Measurements from ENCODE around the gene CST3.
"Not testable (repeated sequence)": the region's sequence is repeated elsewhere in the genome, so short reads cannot be mapped to it uniquely, and the experiment has no call there.

Gene CST3

GRCh38 chr20:23643659-23644058, 5.9 kb upstream of the CST3 start:
- DNase-seq (ENCODE audit: low read depth, low spot score) = no peak
- Histone ChIP-seq H3K27ac (ENCODE audit: low read length) (no peak overlapping the region), H3K4me1 (ENCODE audit: control insufficient read depth, insufficient read depth, low read length) (no peaks in the 10 kb centered on the region; the same call in 1 of the 2 replicates), H3K4me3 (ENCODE audit: low read length) (no peak overlapping the region), H3K9me3 (ENCODE audit: control insufficient read depth, insufficient read depth, low read length) (no peaks in the 10 kb centered on the region), H3K27me3 (ENCODE audit: control insufficient read depth, insufficient read depth, low read length) (no peaks in the 10 kb centered on the region), H3K36me3 (ENCODE audit: control insufficient read depth, insufficient read depth, low read length) (no peaks in the 10 kb centered on the region)
- WGBS (ENCODE audit: insufficient coverage, insufficient read length) = no CpG with 5 or more reads among the region's 6 CpGs

GRCh38 chr20:23641936-23642751, 4.4 kb upstream of the CST3 start:
- WGBS (ENCODE audit: insufficient coverage, insufficient read length) = no CpG with 5 or more reads among the region's 12 CpGs
- Histone ChIP-seq H3K4me3 (ENCODE audit: low read length) (no peak overlapping the region), H3K4me1 (ENCODE audit: control insufficient read depth, insufficient read depth, low read length) (no peaks in the 10 kb centered on the region; the same call in 1 of the 2 replicates), H3K27ac (ENCODE audit: low read length) (no peak overlapping the region), H3K36me3 (ENCODE audit: control insufficient read depth, insufficient read depth, low read length) (no peaks in the 10 kb centered on the region), H3K27me3 (ENCODE audit: control insufficient read depth, insufficient read depth, low read length) (no peaks in the 10 kb centered on the region), H3K9me3 (ENCODE audit: control insufficient read depth, insufficient read depth, low read length) (no peaks in the 10 kb centered on the region)
- DNase-seq (ENCODE audit: low read depth, low spot score) = no peak

GRCh38 chr20:23640671-23641667, 3.2 kb upstream of the CST3 start:
- no peaks in the 10 kb centered on the region for H3K9me3 ChIP-seq (ENCODE audit: control insufficient read depth, insufficient read depth, low read length)

GRCh38 chr20:23640018-23640601, 2.4 kb upstream of the CST3 start:
- H3K27me3 ChIP-seq (ENCODE audit: control insufficient read depth, insufficient read depth, low read length) = no peaks in the 10 kb centered on the region
- H3K4me1 ChIP-seq (ENCODE audit: control insufficient read depth, insufficient read depth, low read length) = peaks cover 2% of the 10 kb centered on the region; the same call in 1 of the 2 replicates
- no peaks in the 10 kb centered on the region for H3K36me3 ChIP-seq (ENCODE audit: control insufficient read depth, insufficient read depth, low read length)
- DNase-seq (ENCODE audit: low read depth, low spot score) = no peak
- no peaks in the 10 kb centered on the region for H3K9me3 ChIP-seq (ENCODE audit: control insufficient read depth, insufficient read depth, low read length)
- H3K4me3 ChIP-seq (ENCODE audit: low read length) = no peak overlapping the region
- no CpG with 5 or more reads among the region's 8 CpGs for WGBS (ENCODE audit: insufficient coverage, insufficient read length)
- H3K27ac ChIP-seq (ENCODE audit: low read length) = no peak overlapping the region

More at GRCh38 chr20:23640671-23641667, 3.2 kb upstream of the CST3 start:
- no CpG with 5 or more reads among the region's 11 CpGs for WGBS (ENCODE audit: insufficient coverage, insufficient read length)
- H3K4me3 ChIP-seq (ENCODE audit: low read length) = no peak overlapping the region
- no peak overlapping the region for H3K27ac ChIP-seq (ENCODE audit: low read length)
- H3K27me3 ChIP-seq (ENCODE audit: control insufficient read depth, insufficient read depth, low read length) = no peaks in the 10 kb centered on the region
- no peaks in the 10 kb centered on the region for H3K36me3 ChIP-seq (ENCODE audit: control insufficient read depth, insufficient read depth, low read length)
- H3K4me1 ChIP-seq (ENCODE audit: control insufficient read depth, insufficient read depth, low read length) = peaks cover 2% of the 10 kb centered on the region; the same call in 1 of the 2 replicates
- no peak for DNase-seq (ENCODE audit: low read depth, low spot score)

- Histone ChIP-seq H3K9me3 (ENCODE audit: control insufficient read depth, insufficient read depth, low read length) (no peaks in the 10 kb centered on the region), H3K4me1 (ENCODE audit: control insufficient read depth, insufficient read depth, low read length) (peaks cover 2% of the 10 kb centered on the region; the same call in 1 of the 2 replicates), H3K4me3 (ENCODE audit: low read length) (no peak overlapping the region), H3K27ac (ENCODE audit: low read length) (no peak overlapping the region), H3K36me3 (ENCODE audit: control insufficient read depth, insufficient read depth, low read length) (no peaks in the 10 kb centered on the region), H3K27me3 (ENCODE audit: control insufficient read depth, insufficient read depth, low read length) (no peaks in the 10 kb centered on the region)
- no peak for DNase-seq (ENCODE audit: low read depth, low spot score)
- no CpG with 5 or more reads among the region's 8 CpGs for whole genome bisulfite sequencing (ENCODE audit: insufficient coverage, insufficient read length)
These were observed 1.8 kb upstream of the CST3 start for GRCh38 chr20:23639490-23639958.

GRCh38 chr20:23638309-23638708, 554 bp upstream of the CST3 start:
- peaks cover 2% of the 10 kb centered on the region; the same call in 1 of the 2 replicates for H3K4me1 ChIP-seq (ENCODE audit: control insufficient read depth, insufficient read depth, low read length)
- H3K4me3 ChIP-seq (ENCODE audit: low read length) = no peak overlapping the region
- no peak overlapping the region for H3K27ac ChIP-seq (ENCODE audit: low read length)
- no peaks in the 10 kb centered on the region for H3K9me3 ChIP-seq (ENCODE audit: control insufficient read depth, insufficient read depth, low read length)
- DNase-seq (ENCODE audit: low read depth, low spot score) = no peak
- no peaks in the 10 kb centered on the region for H3K27me3 ChIP-seq (ENCODE audit: control insufficient read depth, insufficient read depth, low read length)
- WGBS (ENCODE audit: insufficient coverage, insufficient read length) = no CpG with 5 or more reads among the region's 9 CpGs
- no peaks in the 10 kb centered on the region; the same call in 1 of the 2 replicates for H3K36me3 ChIP-seq (ENCODE audit: control insufficient read depth, insufficient read depth, low read length)

- H3K4me3 ChIP-seq (ENCODE audit: low read length) = peak overlapping the region; percentile 72
These were observed 860 bp downstream of the CST3 start for GRCh38 chr20:23636908-23637281.

GRCh38 chr20:23636182-23636907, 1.4 kb downstream of the CST3 start:
- WGBS (ENCODE audit: insufficient coverage, insufficient read length) = no CpG with 5 or more reads among the region's 19 CpGs
- no peaks in the 10 kb centered on the region; the same call in 1 of the 2 replicates for H3K36me3 ChIP-seq (ENCODE audit: control insufficient read depth, insufficient read depth, low read length)
- no peaks in the 10 kb centered on the region for H3K27me3 ChIP-seq (ENCODE audit: control insufficient read depth, insufficient read depth, low read length)
- no peak for DNase-seq (ENCODE audit: low read depth, low spot score)
- H3K4me3 ChIP-seq (ENCODE audit: low read length) = no peak overlapping the region
- no peak overlapping the region for H3K27ac ChIP-seq (ENCODE audit: low read length)
- H3K4me1 ChIP-seq (ENCODE audit: control insufficient read depth, insufficient read depth, low read length) = peaks cover 2% of the 10 kb centered on the region; the same call in 1 of the 2 replicates
- no peaks in the 10 kb centered on the region for H3K9me3 ChIP-seq (ENCODE audit: control insufficient read depth, insufficient read depth, low read length)

More at GRCh38 chr20:23636908-23637281, 860 bp downstream of the CST3 start:
- Histone ChIP-seq H3K36me3 (ENCODE audit: control insufficient read depth, insufficient read depth, low read length) (no peaks in the 10 kb centered on the region; the same call in 1 of the 2 replicates), H3K27me3 (ENCODE audit: control insufficient read depth, insufficient read depth, low read length) (no peaks in the 10 kb centered on the region), H3K27ac (ENCODE audit: low read length) (no peak overlapping the region), H3K4me1 (ENCODE audit: control insufficient read depth, insufficient read depth, low read length) (peaks cover 2% of the 10 kb centered on the region; the same call in 1 of the 2 replicates), H3K9me3 (ENCODE audit: control insufficient read depth, insufficient read depth, low read length) (no peaks in the 10 kb centered on the region)
- DNase-seq (ENCODE audit: low read depth, low spot score) = no peak
- WGBS (ENCODE audit: insufficient coverage, insufficient read length) = no CpG with 5 or more reads among the region's 4 CpGs

GRCh38 chr20:23635768-23636090, 2.0 kb downstream of the CST3 start:
- H3K4me1 ChIP-seq (ENCODE audit: control insufficient read depth, insufficient read depth, low read length); H3K36me3 ChIP-seq (ENCODE audit: control insufficient read depth, insufficient read depth, low read length); H3K9me3 ChIP-seq (ENCODE audit: control insufficient read depth, insufficient read depth, low read length); H3K27me3 ChIP-seq (ENCODE audit: control insufficient read depth, insufficient read depth, low read length); H3K27ac ChIP-seq (ENCODE audit: low read length); H3K4me3 ChIP-seq (ENCODE audit: low read length); DNase-seq (ENCODE audit: low read depth, low spot score): not testable (repeated sequence)
- no CpG with 5 or more reads among the region's 2 CpGs for WGBS (ENCODE audit: insufficient coverage, insufficient read length)
